HEK293 (cell line): ENCODE results near the gene PEAK3.

Experiments used
- CTCF ChIA-PET: fragments of 350-600 bp; formaldehyde crosslinking; extraction: SDS; loops from one replicate; lab custom pipeline; 2021; ENCODE audit warnings: antibody characterized with exemption; lab: Yijun Ruan, JAX
- POLR2A ChIA-PET: fragments of 300-600 bp; formaldehyde crosslinking; extraction: SDS; loops from one replicate; lab custom pipeline; 2020; ENCODE audit warnings: antibody characterized with exemption, inconsistent platforms; lab: Yijun Ruan, JAX
- H3K27ac ChIP-seq: fragments of 200-500 bp; sonication (Bioruptor generic); 2 replicates; pipeline ENCODE4 v1.5.1; 2014; ENCODE audit warnings: low read depth, low read length, control low read depth, inconsistent platforms; ENCODE audit errors: extremely low read depth
- H3K36me3 ChIP-seq, 2 experiments: fragments of 200-500 bp in 1 of 2; sonication (Bioruptor generic) in 1 of 2; 1 replicate in 1 of 2; 2 replicates in 1 of 2; pipeline ENCODE4 v1.5.1; 2014 to 2017; ENCODE audit warnings: inconsistent platforms in 2 of 2, low read length in 2 of 2; ENCODE audit not compliant: control insufficient read depth in 2 of 2, insufficient read depth in 1 of 2
- H3K4me1 ChIP-seq: fragments of 200-500 bp; sonication (Bioruptor generic); 2 replicates; pipeline ENCODE4 v1.5.1; 2014; ENCODE audit warnings: mild to moderate bottlenecking, low read length, inconsistent platforms; ENCODE audit not compliant: control insufficient read depth, insufficient read depth
- H3K4me3 ChIP-seq: 2 replicates; pipeline ENCODE4 v1.5.1; 2011; ENCODE audit warnings: low read depth, mild to moderate bottlenecking, control low read depth, low read length, moderate library complexity
- H3K9me3 ChIP-seq: fragments of 200-500 bp; sonication (Bioruptor generic); 2 replicates; pipeline ENCODE4 v1.5.1; 2014; ENCODE audit warnings: low read depth, low read length, inconsistent platforms; ENCODE audit not compliant: control insufficient read depth, insufficient read depth
- BCL11B ChIP-seq: fragments of 450-650 bp; formaldehyde crosslinking; IDR thresholded peaks from 2 replicates; pipeline ENCODE4 v1.5.1; 2016; ENCODE audit warnings: low read depth, missing biosample characterization, missing genetic modification characterization
- GLIS1 ChIP-seq: fragments of 450-650 bp; formaldehyde crosslinking; IDR thresholded peaks from 2 replicates; pipeline ENCODE4 v1.5.1; 2016; ENCODE audit warnings: missing biosample characterization, missing genetic modification characterization
- GLIS2 ChIP-seq: fragments of 450-650 bp; formaldehyde crosslinking; IDR thresholded peaks from 2 replicates; pipeline ENCODE4 v1.5.1; 2016; ENCODE audit warnings: missing biosample characterization, missing genetic modification characterization
- IKZF3 ChIP-seq: fragments of 450-650 bp; IDR thresholded peaks from 2 replicates; pipeline ENCODE4 v1.5.0; 2018; ENCODE audit warnings: missing biosample characterization, mild to moderate bottlenecking, missing genetic modification characterization, moderate library complexity
- OSR2 ChIP-seq: fragments of 450-650 bp; formaldehyde crosslinking; IDR thresholded peaks from 2 replicates; pipeline ENCODE4 v1.5.1; 2016; ENCODE audit warnings: missing biosample characterization, missing genetic modification characterization
- SALL2 ChIP-seq: fragments of 450-650 bp; formaldehyde crosslinking; IDR thresholded peaks from 2 replicates; pipeline ENCODE4 v1.5.0; 2017; ENCODE audit warnings: missing biosample characterization, mild to moderate bottlenecking, missing genetic modification characterization, borderline replicate concordance
- ZNF138 ChIP-seq: fragments of 450-650 bp; formaldehyde crosslinking; IDR thresholded peaks from 2 replicates; pipeline ENCODE4 v1.5.1; 2016; ENCODE audit warnings: missing biosample characterization, missing genetic modification characterization, borderline replicate concordance
- ZNF16 ChIP-seq: fragments of 450-650 bp; formaldehyde crosslinking; IDR thresholded peaks from 2 replicates; pipeline ENCODE4 v1.5.1; 2016; ENCODE audit warnings: low read depth, missing biosample characterization, missing genetic modification characterization
- ZNF239 ChIP-seq: fragments of 450-650 bp; formaldehyde crosslinking; IDR thresholded peaks from 2 replicates; pipeline ENCODE4 v1.5.1; 2016; ENCODE audit warnings: missing biosample characterization, missing genetic modification characterization
- ZNF350 ChIP-seq: fragments of 450-650 bp; formaldehyde crosslinking; IDR thresholded peaks from 2 replicates; pipeline ENCODE4 v1.5.0; 2017; ENCODE audit warnings: missing biosample characterization, mild to moderate bottlenecking, missing genetic modification characterization
- ZNF433 ChIP-seq: fragments of 450-650 bp; formaldehyde crosslinking; IDR thresholded peaks from 2 replicates; pipeline ENCODE4 v1.5.1; 2016; ENCODE audit warnings: missing biosample characterization, missing genetic modification characterization, low read depth
- ZNF600 ChIP-seq: fragments of 450-650 bp; formaldehyde crosslinking; IDR thresholded peaks from 2 replicates; pipeline ENCODE4 v1.5.1; 2016; ENCODE audit warnings: missing biosample characterization, missing genetic modification characterization
- ZNF785 ChIP-seq: fragments of 450-650 bp; formaldehyde crosslinking; IDR thresholded peaks from 2 replicates; pipeline ENCODE4 v1.5.1; 2016; ENCODE audit warnings: missing biosample characterization, missing genetic modification characterization
- ZNF791 ChIP-seq: fragments of 450-650 bp; formaldehyde crosslinking; IDR thresholded peaks from 2 replicates; pipeline ENCODE4 v1.5.1; 2016; ENCODE audit warnings: missing biosample characterization, missing genetic modification characterization
- TF ChIP-seq, protein P1 (sequence below): fragments of 450-650 bp; formaldehyde crosslinking; optimal IDR thresholded peaks from 2 replicates; pipeline ENCODE3; 2016; ENCODE audit warnings: missing biosample characterization, mild to moderate bottlenecking, missing genetic modification characterization
- TF ChIP-seq, protein P2 (sequence below): fragments of 450-650 bp; formaldehyde crosslinking; IDR thresholded peaks from 2 replicates; pipeline ENCODE4 v1.5.1; 2016; ENCODE audit warnings: missing biosample characterization, missing genetic modification characterization
- TF ChIP-seq, protein P3 (sequence below): fragments of 450-650 bp; formaldehyde crosslinking; IDR thresholded peaks from 2 replicates; pipeline ENCODE4 v1.5.1; 2016; ENCODE audit warnings: missing biosample characterization, missing genetic modification characterization
- TF ChIP-seq, protein P4 (sequence below): fragments of 450-650 bp; formaldehyde crosslinking; IDR thresholded peaks from 2 replicates; pipeline ENCODE4 v1.5.1; 2016; ENCODE audit warnings: missing biosample characterization, missing genetic modification characterization
- TF ChIP-seq, protein P5 (sequence below): fragments of 450-650 bp; formaldehyde crosslinking; IDR thresholded peaks from 2 replicates; pipeline ENCODE4 v1.5.1; 2016; ENCODE audit warnings: missing biosample characterization, missing genetic modification characterization, borderline replicate concordance
- TF ChIP-seq, protein P6 (sequence below): fragments of 450-650 bp; IDR thresholded peaks from 2 replicates; pipeline ENCODE4 v1.5.1; 2018; ENCODE audit warnings: missing biosample characterization, missing genetic modification characterization
- TF ChIP-seq, protein P7 (sequence below): fragments of 450-650 bp; formaldehyde crosslinking; IDR thresholded peaks from 2 replicates; pipeline ENCODE4 v1.5.1; 2016; ENCODE audit warnings: missing biosample characterization, missing genetic modification characterization

The PEAK3 gene

DNA sequence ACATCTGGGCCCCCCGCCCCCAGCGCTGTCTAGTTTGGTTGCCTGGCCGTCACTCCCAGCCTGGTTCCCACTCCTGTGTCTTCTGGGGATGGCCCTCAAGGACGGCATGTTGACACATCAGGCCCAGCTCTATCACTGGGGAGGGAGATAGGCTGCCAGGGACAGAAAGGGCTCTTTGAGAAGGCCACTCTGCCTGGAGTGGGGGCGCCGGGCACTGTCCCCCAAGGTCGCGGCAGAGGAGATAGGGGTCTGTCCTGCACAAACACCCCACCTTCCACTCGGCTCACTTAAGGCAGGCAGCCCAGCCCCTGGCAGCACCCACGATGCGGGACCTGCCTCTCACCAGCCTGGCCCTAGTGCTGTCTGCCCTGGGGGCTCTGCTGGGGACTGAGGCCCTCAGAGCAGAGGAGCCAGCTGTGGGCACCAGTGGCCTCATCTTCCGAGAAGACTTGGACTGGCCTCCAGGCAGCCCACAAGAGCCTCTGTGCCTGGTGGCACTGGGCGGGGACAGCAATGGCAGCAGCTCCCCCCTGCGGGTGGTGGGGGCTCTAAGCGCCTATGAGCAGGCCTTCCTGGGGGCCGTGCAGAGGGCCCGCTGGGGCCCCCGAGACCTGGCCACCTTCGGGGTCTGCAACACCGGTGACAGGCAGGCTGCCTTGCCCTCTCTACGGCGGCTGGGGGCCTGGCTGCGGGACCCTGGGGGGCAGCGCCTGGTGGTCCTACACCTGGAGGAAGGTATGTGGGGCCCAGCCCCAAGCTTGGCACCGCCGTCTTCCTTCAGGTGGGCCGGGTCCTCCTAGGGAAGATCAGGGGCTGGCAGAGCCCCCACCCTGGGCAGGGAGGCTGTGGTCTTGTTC, 32.7 kb downstream of the PEAK3 start, which contains the start of gene AMH:
Gene AMH, plus strand, starts transcription at position 314 of the 857 bp plus-strand sequence. Its CDS starts 10 bp downstream, at position 324.
- Histone ChIP-seq H3K4me1 (no peaks in the 10 kb centered on the region), H3K27ac (peak within 1 kb of the TSS; percentile 31; the same call in 1 of the 2 replicates), H3K4me3 (no peak within 1 kb of the TSS), H3K9me3 (no peaks in the 10 kb centered on the region), H3K36me3 (peaks cover 9 to 48% of the 10 kb centered on the region in 2 experiments)
- ChIA-PET CTCF (interaction anchor here (0.6 to 1.5 kb wide), 2 partner anchors 13 to 14 kb away, joined by 3 to 7 read pairs; no protein-coding TSS in a partner anchor), POLR2A (interaction anchor here (0.6 to 3.4 kb wide), 3 partner anchors 11 to 26 kb away, joined by 3 to 14 read pairs (median 7); partner anchors contain the start of gene PLEKHJ1)
- TF ChIP-seq, protein P1, sequence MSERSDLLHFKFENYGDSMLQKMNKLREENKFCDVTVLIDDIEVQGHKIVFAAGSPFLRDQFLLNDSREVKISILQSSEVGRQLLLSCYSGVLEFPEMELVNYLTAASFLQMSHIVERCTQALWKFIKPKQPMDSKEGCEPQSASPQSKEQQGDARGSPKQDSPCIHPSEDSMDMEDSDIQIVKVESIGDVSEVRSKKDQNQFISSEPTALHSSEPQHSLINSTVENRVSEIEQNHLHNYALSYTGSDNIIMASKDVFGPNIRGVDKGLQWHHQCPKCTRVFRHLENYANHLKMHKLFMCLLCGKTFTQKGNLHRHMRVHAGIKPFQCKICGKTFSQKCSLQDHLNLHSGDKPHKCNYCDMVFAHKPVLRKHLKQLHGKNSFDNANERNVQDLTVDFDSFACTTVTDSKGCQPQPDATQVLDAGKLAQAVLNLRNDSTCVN (tag by site-specific recombination) = no peak
- TF ChIP-seq ZNF433 (no peak), ZNF239 (no peak), ZNF350 (tag by site-specific recombination) (no peak), ZNF16 (tag by site-specific recombination) (no peak), ZNF600 (0 out of 2 replicates have a peak, but pooled peaks have one; percentile 10), IKZF3 (tag by site-specific recombination) (0 out of 2 replicates have a peak, but pooled peaks have one; percentile 29), BCL11B (peak; percentile 90), ZNF791 (no peak), GLIS1 (peak; percentile 43; the same call in 1 of the 2 replicates), ZNF785 (tag by site-specific recombination) (no peak), GLIS2 (peak; percentile 68), ZNF138 (tag by site-specific recombination) (no peak), SALL2 (no peak), OSR2 (no peak)
- TF ChIP-seq, protein P2, sequence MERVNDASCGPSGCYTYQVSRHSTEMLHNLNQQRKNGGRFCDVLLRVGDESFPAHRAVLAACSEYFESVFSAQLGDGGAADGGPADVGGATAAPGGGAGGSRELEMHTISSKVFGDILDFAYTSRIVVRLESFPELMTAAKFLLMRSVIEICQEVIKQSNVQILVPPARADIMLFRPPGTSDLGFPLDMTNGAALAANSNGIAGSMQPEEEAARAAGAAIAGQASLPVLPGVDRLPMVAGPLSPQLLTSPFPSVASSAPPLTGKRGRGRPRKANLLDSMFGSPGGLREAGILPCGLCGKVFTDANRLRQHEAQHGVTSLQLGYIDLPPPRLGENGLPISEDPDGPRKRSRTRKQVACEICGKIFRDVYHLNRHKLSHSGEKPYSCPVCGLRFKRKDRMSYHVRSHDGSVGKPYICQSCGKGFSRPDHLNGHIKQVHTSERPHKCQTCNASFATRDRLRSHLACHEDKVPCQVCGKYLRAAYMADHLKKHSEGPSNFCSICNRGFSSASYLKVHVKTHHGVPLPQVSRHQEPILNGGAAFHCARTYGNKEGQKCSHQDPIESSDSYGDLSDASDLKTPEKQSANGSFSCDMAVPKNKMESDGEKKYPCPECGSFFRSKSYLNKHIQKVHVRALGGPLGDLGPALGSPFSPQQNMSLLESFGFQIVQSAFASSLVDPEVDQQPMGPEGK (tag by site-specific recombination) = peak; percentile 18; the same call in 1 of the 2 replicates
- TF ChIP-seq, protein P3, sequence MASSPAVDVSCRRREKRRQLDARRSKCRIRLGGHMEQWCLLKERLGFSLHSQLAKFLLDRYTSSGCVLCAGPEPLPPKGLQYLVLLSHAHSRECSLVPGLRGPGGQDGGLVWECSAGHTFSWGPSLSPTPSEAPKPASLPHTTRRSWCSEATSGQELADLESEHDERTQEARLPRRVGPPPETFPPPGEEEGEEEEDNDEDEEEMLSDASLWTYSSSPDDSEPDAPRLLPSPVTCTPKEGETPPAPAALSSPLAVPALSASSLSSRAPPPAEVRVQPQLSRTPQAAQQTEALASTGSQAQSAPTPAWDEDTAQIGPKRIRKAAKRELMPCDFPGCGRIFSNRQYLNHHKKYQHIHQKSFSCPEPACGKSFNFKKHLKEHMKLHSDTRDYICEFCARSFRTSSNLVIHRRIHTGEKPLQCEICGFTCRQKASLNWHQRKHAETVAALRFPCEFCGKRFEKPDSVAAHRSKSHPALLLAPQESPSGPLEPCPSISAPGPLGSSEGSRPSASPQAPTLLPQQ (tag by site-specific recombination) = no peak
- TF ChIP-seq, protein P4, sequence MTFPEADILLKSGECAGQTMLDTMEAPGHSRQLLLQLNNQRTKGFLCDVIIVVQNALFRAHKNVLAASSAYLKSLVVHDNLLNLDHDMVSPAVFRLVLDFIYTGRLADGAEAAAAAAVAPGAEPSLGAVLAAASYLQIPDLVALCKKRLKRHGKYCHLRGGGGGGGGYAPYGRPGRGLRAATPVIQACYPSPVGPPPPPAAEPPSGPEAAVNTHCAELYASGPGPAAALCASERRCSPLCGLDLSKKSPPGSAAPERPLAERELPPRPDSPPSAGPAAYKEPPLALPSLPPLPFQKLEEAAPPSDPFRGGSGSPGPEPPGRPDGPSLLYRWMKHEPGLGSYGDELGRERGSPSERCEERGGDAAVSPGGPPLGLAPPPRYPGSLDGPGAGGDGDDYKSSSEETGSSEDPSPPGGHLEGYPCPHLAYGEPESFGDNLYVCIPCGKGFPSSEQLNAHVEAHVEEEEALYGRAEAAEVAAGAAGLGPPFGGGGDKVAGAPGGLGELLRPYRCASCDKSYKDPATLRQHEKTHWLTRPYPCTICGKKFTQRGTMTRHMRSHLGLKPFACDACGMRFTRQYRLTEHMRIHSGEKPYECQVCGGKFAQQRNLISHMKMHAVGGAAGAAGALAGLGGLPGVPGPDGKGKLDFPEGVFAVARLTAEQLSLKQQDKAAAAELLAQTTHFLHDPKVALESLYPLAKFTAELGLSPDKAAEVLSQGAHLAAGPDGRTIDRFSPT (tag by site-specific recombination) = peak; percentile 76
- TF ChIP-seq, protein P5, sequence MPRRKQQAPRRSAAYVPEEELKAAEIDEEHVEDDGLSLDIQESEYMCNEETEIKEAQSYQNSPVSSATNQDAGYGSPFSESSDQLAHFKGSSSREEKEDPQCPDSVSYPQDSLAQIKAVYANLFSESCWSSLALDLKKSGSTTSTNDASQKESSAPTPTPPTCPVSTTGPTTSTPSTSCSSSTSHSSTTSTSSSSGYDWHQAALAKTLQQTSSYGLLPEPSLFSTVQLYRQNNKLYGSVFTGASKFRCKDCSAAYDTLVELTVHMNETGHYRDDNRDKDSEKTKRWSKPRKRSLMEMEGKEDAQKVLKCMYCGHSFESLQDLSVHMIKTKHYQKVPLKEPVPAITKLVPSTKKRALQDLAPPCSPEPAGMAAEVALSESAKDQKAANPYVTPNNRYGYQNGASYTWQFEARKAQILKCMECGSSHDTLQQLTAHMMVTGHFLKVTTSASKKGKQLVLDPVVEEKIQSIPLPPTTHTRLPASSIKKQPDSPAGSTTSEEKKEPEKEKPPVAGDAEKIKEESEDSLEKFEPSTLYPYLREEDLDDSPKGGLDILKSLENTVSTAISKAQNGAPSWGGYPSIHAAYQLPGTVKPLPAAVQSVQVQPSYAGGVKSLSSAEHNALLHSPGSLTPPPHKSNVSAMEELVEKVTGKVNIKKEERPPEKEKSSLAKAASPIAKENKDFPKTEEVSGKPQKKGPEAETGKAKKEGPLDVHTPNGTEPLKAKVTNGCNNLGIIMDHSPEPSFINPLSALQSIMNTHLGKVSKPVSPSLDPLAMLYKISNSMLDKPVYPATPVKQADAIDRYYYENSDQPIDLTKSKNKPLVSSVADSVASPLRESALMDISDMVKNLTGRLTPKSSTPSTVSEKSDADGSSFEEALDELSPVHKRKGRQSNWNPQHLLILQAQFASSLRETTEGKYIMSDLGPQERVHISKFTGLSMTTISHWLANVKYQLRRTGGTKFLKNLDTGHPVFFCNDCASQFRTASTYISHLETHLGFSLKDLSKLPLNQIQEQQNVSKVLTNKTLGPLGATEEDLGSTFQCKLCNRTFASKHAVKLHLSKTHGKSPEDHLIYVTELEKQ (tag by site-specific recombination) = no peak
- TF ChIP-seq, protein P6, sequence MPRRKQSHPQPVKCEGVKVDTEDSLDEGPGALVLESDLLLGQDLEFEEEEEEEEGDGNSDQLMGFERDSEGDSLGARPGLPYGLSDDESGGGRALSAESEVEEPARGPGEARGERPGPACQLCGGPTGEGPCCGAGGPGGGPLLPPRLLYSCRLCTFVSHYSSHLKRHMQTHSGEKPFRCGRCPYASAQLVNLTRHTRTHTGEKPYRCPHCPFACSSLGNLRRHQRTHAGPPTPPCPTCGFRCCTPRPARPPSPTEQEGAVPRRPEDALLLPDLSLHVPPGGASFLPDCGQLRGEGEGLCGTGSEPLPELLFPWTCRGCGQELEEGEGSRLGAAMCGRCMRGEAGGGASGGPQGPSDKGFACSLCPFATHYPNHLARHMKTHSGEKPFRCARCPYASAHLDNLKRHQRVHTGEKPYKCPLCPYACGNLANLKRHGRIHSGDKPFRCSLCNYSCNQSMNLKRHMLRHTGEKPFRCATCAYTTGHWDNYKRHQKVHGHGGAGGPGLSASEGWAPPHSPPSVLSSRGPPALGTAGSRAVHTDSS = no peak
- TF ChIP-seq, protein P7, sequence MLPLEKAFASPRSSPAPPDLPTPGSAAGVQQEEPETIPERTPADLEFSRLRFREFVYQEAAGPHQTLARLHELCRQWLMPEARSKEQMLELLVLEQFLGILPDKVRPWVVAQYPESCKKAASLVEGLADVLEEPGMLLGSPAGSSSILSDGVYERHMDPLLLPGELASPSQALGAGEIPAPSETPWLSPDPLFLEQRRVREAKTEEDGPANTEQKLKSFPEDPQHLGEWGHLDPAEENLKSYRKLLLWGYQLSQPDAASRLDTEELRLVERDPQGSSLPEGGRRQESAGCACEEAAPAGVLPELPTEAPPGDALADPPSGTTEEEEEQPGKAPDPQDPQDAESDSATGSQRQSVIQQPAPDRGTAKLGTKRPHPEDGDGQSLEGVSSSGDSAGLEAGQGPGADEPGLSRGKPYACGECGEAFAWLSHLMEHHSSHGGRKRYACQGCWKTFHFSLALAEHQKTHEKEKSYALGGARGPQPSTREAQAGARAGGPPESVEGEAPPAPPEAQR (tag by site-specific recombination) = no peak
